Activated T-cell treated with anti-CD3 and anti-CD28 coated beads for 48 hours (primary cell): Measurements from ENCODE around the gene CASP1.

Experiments used
- DNase-seq: peaks from one replicate; pipeline ENCODE4 v3.0.0-alpha.2; 2020; ENCODE audit warnings: low read depth

CASP1 gene

DNA sequence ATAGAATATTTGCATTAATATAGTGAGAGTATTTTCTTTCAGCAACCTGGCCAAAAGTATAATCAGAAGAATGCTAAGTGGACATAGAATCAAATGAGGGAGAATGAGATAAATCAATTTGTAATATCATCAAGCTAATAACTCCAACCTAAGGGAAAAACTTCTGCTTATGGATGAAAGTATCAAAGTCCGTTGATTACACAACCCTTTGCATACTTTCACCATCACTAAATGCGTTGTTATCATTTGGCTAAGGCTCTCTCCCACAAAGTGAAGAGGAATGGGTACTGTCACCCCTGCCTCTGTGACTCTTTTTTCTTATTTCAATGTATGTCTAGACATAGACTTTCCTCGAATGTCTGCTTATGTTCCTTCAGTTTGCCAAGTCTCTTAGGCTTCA is 50.1 kb downstream of the CASP1 start:
- no peak for DNase-seq

DNA sequence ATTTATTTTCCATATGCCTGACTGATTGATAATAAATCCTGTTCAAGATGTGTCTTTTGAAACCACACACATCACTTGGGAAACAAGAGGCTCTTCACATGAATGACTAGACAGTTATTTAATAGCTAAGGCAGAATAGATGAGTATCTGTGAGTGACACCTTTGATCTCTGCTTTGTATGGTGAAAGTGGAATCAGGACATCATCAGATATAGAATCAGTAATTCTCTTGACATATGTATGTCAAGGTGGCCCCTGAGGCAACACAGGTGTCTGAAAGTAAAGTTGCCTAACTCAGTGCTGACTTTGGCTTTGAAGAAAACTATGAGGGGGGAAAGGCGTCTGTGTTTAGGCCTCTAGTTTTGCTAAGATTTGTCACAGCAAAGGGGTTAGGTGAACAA is 55.1 kb downstream of the CASP1 start:
- DNase-seq = no peak
